Activated CD8-positive, alpha-beta memory T cell treated with anti-CD3 and anti-CD28 coated beads, Interleukin-2, amount 50 U/mL, for 1 hour (primary cell): Measurements from ENCODE around the gene PLEKHA5.

Experiments used
- DNase-seq: peaks from one replicate; pipeline ENCODE4 v3.0.0-alpha.2; 2020; ENCODE audit errors: extremely low read depth

PLEKHA5 gene

GRCh38 chr12:19234171-19234704 lies 104.7 kb downstream of the PLEKHA5 start:
- no peak for DNase-seq

GRCh38 chr12:19234981-19235871 lies 105.7 kb downstream of the PLEKHA5 start:
- no peak for DNase-seq

GRCh38 chr12:19236656-19237055 lies 107.1 kb downstream of the PLEKHA5 start:
- no peak for DNase-seq

GRCh38 chr12:19238540-19238939 lies 109.0 kb downstream of the PLEKHA5 start:
- no peak for DNase-seq

- no peak for DNase-seq
Measured at GRCh38 chr12:19239102-19239501, 109.6 kb downstream of the PLEKHA5 start.

- DNase-seq: no peak
Measured at GRCh38 chr12:19239616-19240234, 110.2 kb downstream of the PLEKHA5 start.

- no peak for DNase-seq
Measured at GRCh38 chr12:19242581-19242980, 113.0 kb downstream of the PLEKHA5 start.

- no peak for DNase-seq
Measured at GRCh38 chr12:19243551-19243950, 114.0 kb downstream of the PLEKHA5 start.

GRCh38 chr12:19244312-19244711 lies 114.8 kb downstream of the PLEKHA5 start:
- DNase-seq: no peak

- no peak for DNase-seq
Measured at GRCh38 chr12:19245106-19245505, 115.6 kb downstream of the PLEKHA5 start.

- DNase-seq: no peak
Measured at GRCh38 chr12:19245666-19246065, 116.1 kb downstream of the PLEKHA5 start.

- DNase-seq: no peak
Measured at GRCh38 chr12:19246933-19247332, 117.4 kb downstream of the PLEKHA5 start.

GRCh38 chr12:19248929-19249602 lies 119.5 kb downstream of the PLEKHA5 start:
- DNase-seq: no peak

GRCh38 chr12:19251481-19252132 lies 122.1 kb downstream of the PLEKHA5 start:
- DNase-seq: no peak

GRCh38 chr12:19260135-19260534 lies 130.6 kb downstream of the PLEKHA5 start:
- DNase-seq: no peak

GRCh38 chr12:19261773-19262172 lies 132.2 kb downstream of the PLEKHA5 start:
- no peak for DNase-seq

GRCh38 chr12:19263672-19264071 lies 134.1 kb downstream of the PLEKHA5 start:
- DNase-seq: no peak

- DNase-seq: peak; percentile 43
Measured at GRCh38 chr12:19273482-19274330, 144.2 kb downstream of the PLEKHA5 start.

GRCh38 chr12:19276767-19277166 lies 147.2 kb downstream of the PLEKHA5 start:
- DNase-seq: no peak

GRCh38 chr12:19277711-19278110 lies 148.2 kb downstream of the PLEKHA5 start:
- no peak for DNase-seq

GRCh38 chr12:19278407-19278806 lies 148.9 kb downstream of the PLEKHA5 start:
- DNase-seq: no peak
